Adrenal gland (tissue), 12 donors: ENCODE data around the gene ARL14EP. TPM values are rescaled to one million over a fixed set of nuclear protein-coding genes. Genes with fewer than 3 reads are reported as not detected.

Experiments
- DNase-seq, 7 donors: peaks; one replicate each; pipeline ENCODE4 v3.0.0-alpha.2; 2019 to 2020
- H3K27ac ChIP-seq, 5 donors: fragments of 200-600 bp; sonication (generic) in 4 of 5; 1 replicate in 3 of 5; 2 replicates in 2 of 5; pipeline versions ENCODE4 v1.5.1 to v1.8.0; 2016 to 2020; ENCODE audit warnings: mild to moderate bottlenecking in 1 of 5
- H3K27me3 ChIP-seq: fragments of 200-600 bp; 2 replicates; pipeline ENCODE4 v1.8.0; 2021
- H3K36me3 ChIP-seq, 2 donors: fragments of 200-600 bp; replicated peaks in 1 of 2; 1 replicate in 1 of 2; 2 replicates in 1 of 2; pipeline versions ENCODE4 v1.5.1 to v1.8.0; 2018 to 2022
- H3K4me1 ChIP-seq, 2 donors: fragments of 200-600 bp; replicated peaks in 1 of 2; 1 replicate in 1 of 2; 2 replicates in 1 of 2; pipeline versions ENCODE4 v1.5.1 to v1.8.0; 2018 to 2021
- H3K4me3 ChIP-seq, 4 donors: fragments of 200-600 bp; sonication (generic) in 3 of 4; one replicate each; pipeline ENCODE4 v1.5.1; 2016 to 2018
- H3K9me3 ChIP-seq, 3 donors: fragments of 200-600 bp; sonication (generic) in 1 of 3; replicated peaks in 1 of 3; 1 replicate in 2 of 3; 2 replicates in 1 of 3; pipeline versions ENCODE4 v1.5.1 to v1.8.0; 2016 to 2021
- POLR2A ChIP-seq, 2 donors: fragments of 450-650 bp; IDR thresholded peaks; one replicate each; pipeline ENCODE4 v1.6.1; 2017; ENCODE audit warnings: antibody characterized with exemption in 2 of 2, mild to moderate bottlenecking in 2 of 2, moderate library complexity in 1 of 2
- WGBS, 4 donors: extraction: QIAGEN DNeasy Blood & Tissue Kit in 2 of 4; methylation state at CpG; one replicate each; pipeline versions ENCODE4 v1.1.5 to v1.1.7; 2013 to 2017; 5-methylcytosine and 5-hydroxymethylcytosine counted together
- intact Hi-C, 2 donors: fragments of 100-400 bp; cut with DNase I; formaldehyde crosslinking; loops; one replicate each; pipeline versions ENCODE4 v1.14.1 to v1.15.0; 2022 to 2023
- polyA plus RNA-seq, 3 donors: library from polyadenylated mRNA; stranded (reverse); fragments of 200-250 nt in 2 of 3; fragments of 350-450 nt in 1 of 3; fragmentation: Illumina TruSeq in 1 of 3; extraction: RNeasy Lipid Tissue Mini Kit (QIAGEN cat#74804) in 1 of 3; gene quantifications; one replicate each; pipeline ENCODE4 v1.2.3, GENCODE V29; 2013 to 2014
- total RNA-seq, 9 donors: library from RNA; depleted of rRNA in 4 of 9; stranded (reverse); fragments of >200 nt in 4 of 9; fragments of 120-200 nt in 1 of 9; fragmentation: NEBNext Ultra II Directional in 1 of 9; extraction: Animal tissue kit (Norgen Biotek cat#: 25700) in 1 of 9; gene quantifications; one replicate each; pipeline versions ENCODE4 v1.1.0 to v1.2.4, GENCODE V29; 2013 to 2023
- TF ChIP-seq, protein P1 (sequence below), 6 experiments: fragments of 450-650 bp in 4 of 6; fragments of 200-600 bp in 2 of 6; sonication (generic) in 1 of 6; IDR thresholded peaks; 1 replicate in 5 of 6; 2 replicates in 1 of 6; pipeline versions ENCODE4 v1.5.1 to v1.8.0; 2016 to 2021; ENCODE audit warnings: antibody characterized with exemption in 6 of 6, mild to moderate bottlenecking in 2 of 6, moderate library complexity in 1 of 6
- donor health status: healthy with polysubstance abuse.
- donor health status: Bipolar disorder and iron deficiency.
- donor health status: DM: yes; HTN: yes; CAD: no.
- donor health status: DM: no; HTN: no; CAD: no.
- donor health status: DM: no; HTN: no; CAD: no.
- donor health status: DM: yes; HTN: yes; CAD: no.

ARL14EP gene
- total and polyA plus RNA-seq, 12 donors: 12.0 to 49.5 (median 31.7) TPM

DNA sequence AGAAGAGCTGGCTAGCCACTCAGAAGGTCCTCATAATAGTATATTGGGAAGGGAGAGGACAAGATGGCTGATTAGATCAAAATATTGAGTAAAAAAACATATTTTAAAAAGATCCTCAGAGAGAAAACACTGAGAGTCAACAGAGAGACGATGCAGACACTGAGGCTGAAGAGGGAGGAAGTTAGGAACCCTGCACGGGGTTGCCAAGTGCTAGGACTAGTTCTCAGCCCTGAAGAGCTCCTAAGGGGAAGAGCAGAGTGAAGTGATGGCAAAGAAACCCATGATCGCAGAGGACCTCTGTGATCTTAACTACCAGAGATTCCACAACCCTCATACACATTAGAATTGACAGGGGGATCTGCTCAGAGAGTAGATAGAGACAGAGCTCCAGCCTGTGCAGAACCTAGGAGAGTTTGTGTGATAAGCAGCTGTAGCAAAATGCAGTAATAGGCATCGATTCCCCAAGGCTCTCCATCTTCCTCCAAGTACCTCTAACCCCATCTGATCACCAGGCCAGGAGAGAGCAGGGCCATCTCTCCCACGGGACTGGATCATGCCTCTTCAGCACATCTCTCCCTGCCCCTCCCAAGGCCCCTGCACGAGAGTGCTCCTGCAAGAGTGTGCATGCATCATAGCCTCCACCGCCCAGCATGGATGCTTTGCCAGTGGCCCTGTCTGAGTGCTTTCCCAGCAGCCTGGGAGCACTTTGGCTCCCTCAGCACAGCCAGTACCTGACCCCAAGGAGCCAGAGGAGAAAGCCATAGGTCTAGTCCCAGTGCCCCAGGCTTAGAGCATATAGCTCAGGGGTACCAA, 41.2 kb upstream of the ARL14EP start:
- no peak for TF ChIP-seq POLR2A (IDR thresholded peaks at IDR 0.05)
- TF ChIP-seq, protein P1, sequence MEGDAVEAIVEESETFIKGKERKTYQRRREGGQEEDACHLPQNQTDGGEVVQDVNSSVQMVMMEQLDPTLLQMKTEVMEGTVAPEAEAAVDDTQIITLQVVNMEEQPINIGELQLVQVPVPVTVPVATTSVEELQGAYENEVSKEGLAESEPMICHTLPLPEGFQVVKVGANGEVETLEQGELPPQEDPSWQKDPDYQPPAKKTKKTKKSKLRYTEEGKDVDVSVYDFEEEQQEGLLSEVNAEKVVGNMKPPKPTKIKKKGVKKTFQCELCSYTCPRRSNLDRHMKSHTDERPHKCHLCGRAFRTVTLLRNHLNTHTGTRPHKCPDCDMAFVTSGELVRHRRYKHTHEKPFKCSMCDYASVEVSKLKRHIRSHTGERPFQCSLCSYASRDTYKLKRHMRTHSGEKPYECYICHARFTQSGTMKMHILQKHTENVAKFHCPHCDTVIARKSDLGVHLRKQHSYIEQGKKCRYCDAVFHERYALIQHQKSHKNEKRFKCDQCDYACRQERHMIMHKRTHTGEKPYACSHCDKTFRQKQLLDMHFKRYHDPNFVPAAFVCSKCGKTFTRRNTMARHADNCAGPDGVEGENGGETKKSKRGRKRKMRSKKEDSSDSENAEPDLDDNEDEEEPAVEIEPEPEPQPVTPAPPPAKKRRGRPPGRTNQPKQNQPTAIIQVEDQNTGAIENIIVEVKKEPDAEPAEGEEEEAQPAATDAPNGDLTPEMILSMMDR (IDR thresholded peaks at IDR 0.05): no peak
- no peak for DNase-seq
- no peaks in the 10 kb centered on the region for H3K27me3 ChIP-seq
- H3K27ac ChIP-seq: no peak overlapping the region
- no peaks in the 10 kb centered on the region for H3K4me1 ChIP-seq
- intact Hi-C loops: no loop called here
- no peaks in the 10 kb centered on the region for H3K36me3 ChIP-seq
- H3K9me3 ChIP-seq: no peaks in the 10 kb centered on the region
- H3K4me3 ChIP-seq: no peak overlapping the region
- 77 to 86% (median 82%) methylated on average over 5 to 7 of the region's 7 CpGs for WGBS, 4 donors

DNA sequence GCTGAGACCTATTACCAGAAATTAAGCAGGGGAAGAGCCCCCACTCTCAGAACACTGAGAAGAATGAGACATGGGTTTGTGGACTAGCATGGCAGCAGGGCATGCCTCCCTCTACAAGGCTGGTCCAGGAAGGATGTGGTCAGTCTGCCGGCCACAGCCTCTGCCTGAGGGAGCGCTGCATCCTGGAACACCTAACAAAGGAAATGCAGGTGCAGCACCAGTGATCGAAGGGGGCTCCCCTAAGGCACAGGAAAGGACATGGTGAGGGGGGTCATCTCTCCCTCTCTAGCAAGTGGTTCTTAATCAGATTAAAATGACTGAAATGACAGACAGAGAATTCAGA, 40.6 kb upstream of the ARL14EP start:
- DNase-seq: no peak
- Histone ChIP-seq H3K27me3 (no peaks in the 10 kb centered on the region), H3K4me1 (no peaks in the 10 kb centered on the region), H3K9me3 (no peaks in the 10 kb centered on the region), H3K4me3 (no peak overlapping the region), H3K27ac (no peak overlapping the region), H3K36me3 (no peaks in the 10 kb centered on the region)
- intact Hi-C loops: no loop called here
- WGBS, 4 donors: 53 to 86% (median 69%) methylated on average over 3 of the region's 3 CpGs
- no peak for TF ChIP-seq POLR2A (IDR thresholded peaks at IDR 0.05)
- TF ChIP-seq, protein P1 (IDR thresholded peaks at IDR 0.05): no peak

DNA sequence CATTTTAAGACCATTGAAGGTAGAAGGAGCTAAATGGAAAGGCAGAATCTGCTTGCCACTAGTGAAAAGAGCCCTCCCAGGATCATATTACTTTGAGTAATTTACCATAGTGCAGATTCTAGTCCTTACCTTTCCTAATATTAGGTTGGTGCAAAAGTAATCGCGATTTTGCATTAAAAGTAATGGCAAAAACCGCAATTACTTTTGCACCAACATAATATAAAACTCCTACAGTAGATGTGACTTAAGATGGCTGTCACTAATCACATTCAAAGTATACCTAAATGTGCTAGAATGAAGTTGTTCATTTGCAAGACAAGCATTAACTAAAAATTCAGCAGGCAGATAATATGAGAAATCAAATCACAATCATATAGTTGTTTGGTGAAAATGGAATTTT, 38.1 kb upstream of the ARL14EP start:
- DNase-seq: no peak
- 75 to 89% (median 84%) methylated on average over 3 of the region's 3 CpGs for WGBS, 4 donors
- no peaks in the 10 kb centered on the region for H3K4me1 ChIP-seq
- no peaks in the 10 kb centered on the region for H3K36me3 ChIP-seq
- TF ChIP-seq, protein P1 (IDR thresholded peaks at IDR 0.05): no peak
- TF ChIP-seq POLR2A (IDR thresholded peaks at IDR 0.05): no peak
- H3K4me3 ChIP-seq: no peak overlapping the region
- H3K27ac ChIP-seq: no peak overlapping the region
- no peaks in the 10 kb centered on the region for H3K27me3 ChIP-seq
- intact Hi-C loops: no loop called here
- H3K9me3 ChIP-seq: no peaks in the 10 kb centered on the region

DNA sequence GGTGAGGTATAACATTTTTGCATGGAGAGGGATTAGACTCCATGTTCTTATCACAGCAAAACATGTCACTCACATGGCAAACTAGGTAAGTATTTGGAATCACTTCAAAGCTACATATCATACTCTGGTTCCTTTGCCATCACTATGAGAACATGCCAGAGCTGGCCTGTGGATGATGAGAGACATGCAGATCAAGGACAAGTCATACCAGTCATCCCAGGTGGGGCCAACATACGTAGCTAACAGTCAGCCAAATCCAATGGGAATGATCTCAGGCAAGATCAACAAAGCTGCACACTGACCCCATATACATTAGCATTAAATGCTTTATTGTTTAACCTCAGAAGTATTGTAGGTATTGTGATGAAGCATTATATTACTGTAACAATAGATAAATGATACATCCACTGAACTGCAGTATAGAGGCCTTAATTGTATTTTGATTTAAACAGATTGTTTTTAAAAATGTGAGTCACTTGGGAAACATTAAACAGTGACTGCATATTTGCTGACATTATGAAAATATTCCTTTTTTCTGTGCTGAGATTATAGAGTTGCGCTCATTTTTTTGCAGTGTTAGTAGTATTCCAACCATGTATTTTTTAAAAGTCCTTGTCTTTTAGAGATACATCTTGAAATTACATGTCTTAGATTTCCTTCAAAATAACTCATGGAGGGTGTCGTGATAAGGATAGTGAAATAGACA, 37.3 kb upstream of the ARL14EP start:
- no peak for TF ChIP-seq POLR2A (IDR thresholded peaks at IDR 0.05)
- TF ChIP-seq, protein P1 (IDR thresholded peaks at IDR 0.05): no peak
- no peaks in the 10 kb centered on the region for H3K36me3 ChIP-seq
- 66 to 82% (median 76%) methylated on average over 3 of the region's 3 CpGs for WGBS, 4 donors

More for the DNA sequence above, 37.3 kb upstream of the ARL14EP start:
- H3K4me1 ChIP-seq: no peaks in the 10 kb centered on the region
- intact Hi-C loops: no loop called here
- no peak overlapping the region for H3K27ac ChIP-seq
- no peaks in the 10 kb centered on the region for H3K27me3 ChIP-seq
- no peak for DNase-seq
- no peaks in the 10 kb centered on the region for H3K9me3 ChIP-seq
- no peak overlapping the region for H3K4me3 ChIP-seq
